Stimulated activated CD4-positive, alpha-beta T cell treated with anti-CD3 and anti-CD28 coated beads, TNF-alpha, amount 100 ng/mL, for 1 hour (primary cell): ENCODE results near the gene SPATA31A1.
"Not testable (repeated sequence)": the region's sequence is repeated elsewhere in the genome, so short reads cannot be mapped to it uniquely, and the experiment has no call there.

Experiments
- DNase-seq, 3 donors: peaks; one replicate each; pipeline ENCODE4 v3.0.0-alpha.2; 2020; ENCODE audit warnings: low read depth in 3 of 3, low spot score in 1 of 3

Gene SPATA31A1

DNA sequence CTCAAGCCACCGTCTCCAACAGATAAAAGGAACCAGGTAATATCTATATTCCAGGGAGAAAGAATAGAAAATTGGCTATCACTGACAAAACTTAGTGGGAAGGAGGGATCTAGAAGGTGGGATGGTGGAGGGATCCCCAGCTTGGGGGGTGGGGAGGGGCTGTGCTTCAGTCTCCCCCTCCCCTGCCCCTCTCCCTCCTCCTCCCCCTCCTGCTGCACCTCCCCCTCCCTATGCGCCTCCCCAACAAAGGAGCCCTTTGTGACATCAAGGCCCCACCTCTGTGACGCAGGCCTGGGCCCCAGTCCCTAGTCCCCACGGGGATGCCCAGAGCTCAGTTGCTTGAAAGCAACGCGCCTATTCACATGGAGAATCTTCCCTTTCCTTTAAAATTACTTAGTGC lies at the start of gene SPATA31A1:
Gene SPATA31A1, plus strand, starts transcription at position 301 of the 400 bp plus-strand sequence. Its CDS starts 62 bp downstream, at position 363.
- not testable (repeated sequence) for DNase-seq

DNA sequence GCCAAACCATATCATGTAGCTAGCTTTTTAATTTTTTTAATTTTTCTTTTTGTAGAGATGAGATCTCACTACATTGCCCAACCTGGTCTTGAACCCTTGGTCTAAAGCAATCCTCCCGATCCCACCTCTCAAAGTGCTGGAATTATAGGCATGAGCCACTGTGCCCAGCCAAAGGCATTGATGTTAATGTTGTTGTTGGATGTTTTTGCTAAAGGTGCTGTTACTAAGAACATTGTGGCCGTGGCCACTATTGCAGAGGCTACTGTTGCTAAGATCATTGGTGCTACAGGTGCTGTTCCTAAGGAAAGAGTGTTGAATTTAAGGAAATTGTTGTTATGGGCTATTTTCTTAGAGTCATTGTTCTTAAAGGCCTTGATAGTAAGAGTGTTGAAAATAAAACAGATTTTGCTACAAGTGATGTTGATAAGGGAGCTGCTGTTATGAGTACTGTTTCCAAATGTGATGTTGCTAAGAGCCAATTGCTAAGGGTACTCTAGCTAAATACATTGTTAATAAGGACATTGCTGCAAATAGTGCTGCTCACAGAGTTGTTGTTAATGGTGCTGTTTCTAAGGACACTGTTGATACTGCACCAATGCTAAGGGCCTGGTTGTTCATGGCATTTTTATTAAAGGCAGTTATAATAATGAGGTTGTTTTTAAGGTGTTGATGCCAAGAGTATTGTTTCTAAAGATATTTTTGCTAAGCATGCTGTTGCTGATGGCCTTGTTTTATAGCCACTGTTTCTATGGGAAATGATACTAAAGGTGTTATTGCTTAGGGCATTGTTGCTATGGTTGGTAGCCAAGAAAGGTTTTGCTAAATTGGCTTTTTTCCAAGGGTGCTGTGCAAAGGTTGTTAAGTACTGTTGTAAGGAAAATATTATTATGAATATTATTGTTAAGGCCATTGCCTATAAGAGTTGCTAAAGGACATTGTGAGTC lies 52.1 kb downstream of the SPATA31A1 start:
- DNase-seq, result not testable (repeated sequence)

DNA sequence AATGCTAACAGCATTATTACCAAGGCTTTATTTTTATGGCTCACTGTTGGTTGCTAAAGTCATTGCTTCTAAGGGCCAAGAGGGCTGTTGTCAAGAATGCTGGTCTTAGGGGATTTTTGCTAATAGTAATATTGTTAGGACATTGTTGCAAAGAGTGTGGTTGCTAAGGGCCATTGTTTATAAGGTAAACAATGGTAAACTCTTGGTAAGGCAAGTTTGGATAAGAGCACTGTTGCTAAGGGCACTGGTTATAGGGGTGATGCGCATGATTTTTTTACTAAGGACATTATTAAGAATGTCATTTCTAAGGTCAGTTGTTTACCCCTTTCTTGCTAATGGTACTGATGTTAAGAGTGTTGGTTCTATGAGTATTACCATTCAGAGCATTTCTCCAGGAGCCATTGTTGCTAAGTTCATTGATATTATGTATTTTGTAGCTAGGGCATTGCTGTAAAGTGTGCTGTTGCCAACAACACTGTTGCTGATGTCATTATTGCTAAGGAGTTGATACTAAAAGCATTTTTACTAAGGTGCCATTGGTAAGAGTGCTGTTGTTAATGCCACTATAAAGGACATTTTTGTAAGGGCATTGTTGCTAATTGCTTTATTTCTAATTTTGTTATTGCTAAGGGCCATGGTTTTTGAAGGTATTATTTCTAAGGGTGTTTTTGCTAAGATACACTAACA lies 55.9 kb downstream of the SPATA31A1 start:
- not testable (repeated sequence) for DNase-seq
